ENCODE measurements around the gene SYTL2.

Gene SYTL2

DNA sequence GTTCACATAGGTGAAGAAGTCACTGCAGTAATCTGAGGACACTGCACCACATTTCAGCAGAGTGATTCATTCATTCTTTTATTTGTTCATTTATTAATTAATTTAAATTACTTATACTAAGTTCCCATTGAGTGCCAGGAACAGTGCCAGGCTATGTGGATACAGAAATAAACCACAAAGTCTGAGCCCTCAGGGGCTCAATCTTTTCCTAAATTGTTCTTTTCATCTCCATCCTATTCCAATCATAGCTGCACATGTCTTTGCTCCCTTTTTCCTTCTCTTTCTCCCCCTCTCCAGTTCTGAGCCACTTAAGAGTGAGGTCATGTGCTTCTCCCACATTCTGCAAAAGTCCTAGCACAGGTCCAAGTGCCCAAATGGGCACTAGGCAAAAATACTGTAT is 4.9 kb downstream of the SYTL2 start:
- no peaks in the 10 kb centered on the region for H3K79me1 ChIP-seq (ENCODE audit: low read length)
- H2BK15ac ChIP-seq (replicated peaks; ENCODE audit: low read depth), result no peak overlapping the region
- H3K9ac ChIP-seq (ENCODE audit: low read length), result no peak overlapping the region
- no peak overlapping the region for H2BK120ac ChIP-seq (ENCODE audit: low read depth, low read length)
- H3K79me2 ChIP-seq (ENCODE audit: control insufficient read depth, insufficient read depth, low read length), result no peaks in the 10 kb centered on the region
- no peak overlapping the region for H4K8ac ChIP-seq (ENCODE audit: low read depth, low read length)
- H2AK5ac ChIP-seq (ENCODE audit: low read length), result no peak overlapping the region
- no peak overlapping the region for H3K4me2 ChIP-seq (ENCODE audit: low read length)
- H3K27ac ChIP-seq (ENCODE audit: low read depth, low read length), result no peak overlapping the region
- no peak overlapping the region for H4K5ac ChIP-seq (ENCODE audit: low read length)
- no peak overlapping the region for H2BK5ac ChIP-seq (ENCODE audit: low read length)
- H3K27me3 ChIP-seq (ENCODE audit: insufficient read depth, low read length, poor library complexity), result no peaks in the 10 kb centered on the region
- no peak overlapping the region for H3K23ac ChIP-seq (ENCODE audit: low read length)
- H3K4me1 ChIP-seq (ENCODE audit: control insufficient read depth, low read depth, low read length), result peaks cover 2% of the 10 kb centered on the region
- no peaks in the 10 kb centered on the region for H3K36me3 ChIP-seq (ENCODE audit: control insufficient read depth, insufficient read depth, low read length)
- H3K4me3 ChIP-seq (ENCODE audit: low read length), result no peak overlapping the region
- H3K18ac ChIP-seq (ENCODE audit: low read length), result no peak overlapping the region
- no peak overlapping the region for H3K56ac ChIP-seq (ENCODE audit: low read length)
- DNase-seq, result no peak
- no peak overlapping the region for H3K4ac ChIP-seq (ENCODE audit: low read depth, low read length)

DNA sequence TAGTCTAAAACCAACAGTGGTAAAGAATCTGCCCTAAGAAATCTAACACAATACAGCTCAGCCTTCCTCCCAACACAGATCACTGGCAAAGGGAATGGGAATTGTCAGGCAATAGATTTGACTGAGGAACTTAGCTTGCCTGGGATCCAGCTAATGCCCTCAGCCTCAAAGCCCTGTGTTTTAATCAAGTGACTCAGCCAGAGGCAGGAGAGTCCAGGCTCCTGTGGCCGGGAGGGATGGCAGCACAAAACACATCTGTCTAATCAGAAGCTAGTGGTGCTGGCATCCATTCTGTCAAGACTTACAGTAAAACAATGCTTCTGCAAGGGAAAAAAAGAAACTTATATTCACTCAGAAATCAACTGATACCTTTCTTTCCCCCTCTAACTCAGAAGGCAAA is 5.6 kb downstream of the SYTL2 start:
- no peak overlapping the region for H4K8ac ChIP-seq (ENCODE audit: low read depth, low read length)
- no peak overlapping the region for H3K18ac ChIP-seq (ENCODE audit: low read length)
- no peak overlapping the region for H2BK15ac ChIP-seq (replicated peaks; ENCODE audit: low read depth)
- DNase-seq, result no peak
- no peaks in the 10 kb centered on the region for H3K27me3 ChIP-seq (ENCODE audit: insufficient read depth, low read length, poor library complexity)
- H2BK5ac ChIP-seq (ENCODE audit: low read length), result no peak overlapping the region
- no peak overlapping the region for H3K4me3 ChIP-seq (ENCODE audit: low read length)
- H2BK120ac ChIP-seq (ENCODE audit: low read depth, low read length), result no peak overlapping the region
- H3K79me2 ChIP-seq (ENCODE audit: control insufficient read depth, insufficient read depth, low read length), result no peaks in the 10 kb centered on the region
- no peak overlapping the region for H3K9ac ChIP-seq (ENCODE audit: low read length)
- no peak overlapping the region for H2AK5ac ChIP-seq (ENCODE audit: low read length)
- no peak overlapping the region for H3K4me2 ChIP-seq (ENCODE audit: low read length)
- WGBS (ENCODE audit: extremely low coverage, insufficient coverage, low lambda C conversion rate), result no CpG with 5 or more reads among the region's 1 CpG
- no peak overlapping the region for H3K27ac ChIP-seq (ENCODE audit: low read depth, low read length)
- H3K36me3 ChIP-seq (ENCODE audit: control insufficient read depth, insufficient read depth, low read length), result no peaks in the 10 kb centered on the region
- no peaks in the 10 kb centered on the region for H3K79me1 ChIP-seq (ENCODE audit: low read length)
- H3K56ac ChIP-seq (ENCODE audit: low read length), result no peak overlapping the region
- H3K23ac ChIP-seq (ENCODE audit: low read length), result no peak overlapping the region
- no peak overlapping the region for H4K5ac ChIP-seq (ENCODE audit: low read length)
- no peak overlapping the region for H3K4ac ChIP-seq (ENCODE audit: low read depth, low read length)
- peaks cover 2% of the 10 kb centered on the region for H3K4me1 ChIP-seq (ENCODE audit: control insufficient read depth, low read depth, low read length)

- Histone ChIP-seq H4K8ac (ENCODE audit: low read depth, low read length) (no peak overlapping the region), H3K23ac (ENCODE audit: low read length) (no peak overlapping the region), H3K27me3 (ENCODE audit: insufficient read depth, low read length, poor library complexity) (no peaks in the 10 kb centered on the region), H3K4me1 (ENCODE audit: control insufficient read depth, low read depth, low read length) (no peaks in the 10 kb centered on the region), H2BK120ac (ENCODE audit: low read depth, low read length) (no peak overlapping the region), H3K9ac (ENCODE audit: low read length) (no peak overlapping the region), H3K4ac (ENCODE audit: low read depth, low read length) (no peak overlapping the region), H3K4me2 (ENCODE audit: low read length) (no peak overlapping the region), H2BK15ac (replicated peaks; ENCODE audit: low read depth) (no peak overlapping the region), H4K5ac (ENCODE audit: low read length) (no peak overlapping the region), H2BK5ac (ENCODE audit: low read length) (no peak overlapping the region), H3K36me3 (ENCODE audit: control insufficient read depth, insufficient read depth, low read length) (no peaks in the 10 kb centered on the region), H3K79me2 (ENCODE audit: control insufficient read depth, insufficient read depth, low read length) (no peaks in the 10 kb centered on the region), H3K27ac (ENCODE audit: low read depth, low read length) (no peak overlapping the region), H2AK5ac (ENCODE audit: low read length) (no peak overlapping the region), H3K18ac (ENCODE audit: low read length) (no peak overlapping the region), H3K4me3 (ENCODE audit: low read length) (no peak overlapping the region), H3K56ac (ENCODE audit: low read length) (no peak overlapping the region), H3K79me1 (ENCODE audit: low read length) (no peaks in the 10 kb centered on the region)
- DNase-seq, result no peak
- no CpG with 5 or more reads among the region's 2 CpGs for WGBS (ENCODE audit: extremely low coverage, insufficient coverage, low lambda C conversion rate)
Observed at GRCh38 chr11:85803920-85804319, 7.0 kb downstream of the SYTL2 start.

DNA sequence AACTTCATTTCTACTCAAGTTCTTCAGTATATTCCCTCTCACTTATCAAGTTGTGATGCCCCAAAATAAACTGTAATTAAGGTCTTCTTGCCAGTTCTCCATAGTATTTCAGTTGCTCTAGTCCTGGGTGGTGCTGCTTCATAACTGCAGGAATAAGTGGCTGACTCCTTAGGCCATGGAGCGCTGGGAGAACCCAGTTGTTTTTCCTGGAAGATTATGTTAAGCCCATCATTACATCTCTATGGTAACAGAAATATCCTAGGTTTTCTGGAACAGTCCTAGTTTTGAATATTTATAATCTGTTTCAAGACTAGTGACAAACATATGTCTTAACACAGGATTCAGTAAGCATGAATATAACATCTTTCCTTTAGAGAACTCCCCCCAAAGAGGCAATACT is 7.6 kb downstream of the SYTL2 start:
- H3K4me3 ChIP-seq (ENCODE audit: low read length), result no peak overlapping the region

DNA sequence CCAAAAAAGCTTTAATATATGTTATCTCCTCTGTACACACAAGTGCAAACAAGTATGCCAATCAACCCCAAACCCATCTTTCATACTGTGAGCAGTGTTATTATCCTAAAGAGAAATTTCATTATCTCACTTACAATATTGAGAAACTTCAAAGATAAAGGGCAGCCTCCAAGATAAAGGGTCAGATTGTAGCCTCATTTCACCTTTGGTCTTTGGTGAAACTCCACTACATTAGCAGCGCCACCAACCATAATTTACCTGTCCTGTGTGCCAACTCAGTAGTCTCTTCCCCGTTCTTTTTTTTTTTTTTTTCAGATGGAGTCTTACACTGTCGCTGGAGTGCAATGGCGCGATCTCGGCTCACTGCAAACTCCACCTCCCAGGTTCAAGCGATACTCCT is 9.4 kb downstream of the SYTL2 start:
- Histone ChIP-seq H2BK120ac (ENCODE audit: low read depth, low read length) (no peak overlapping the region), H2BK15ac (replicated peaks; ENCODE audit: low read depth) (no peak overlapping the region)
- no peak for DNase-seq

More for the DNA sequence above, 7.6 kb downstream of the SYTL2 start:
- Histone ChIP-seq H2BK120ac (ENCODE audit: low read depth, low read length) (no peak overlapping the region), H3K79me2 (ENCODE audit: control insufficient read depth, insufficient read depth, low read length) (no peaks in the 10 kb centered on the region), H2BK15ac (replicated peaks; ENCODE audit: low read depth) (no peak overlapping the region), H3K9ac (ENCODE audit: low read length) (no peak overlapping the region), H3K36me3 (ENCODE audit: control insufficient read depth, insufficient read depth, low read length) (no peaks in the 10 kb centered on the region), H3K79me1 (ENCODE audit: low read length) (no peaks in the 10 kb centered on the region), H2AK5ac (ENCODE audit: low read length) (no peak overlapping the region), H3K4me1 (ENCODE audit: control insufficient read depth, low read depth, low read length) (no peaks in the 10 kb centered on the region), H3K56ac (ENCODE audit: low read length) (no peak overlapping the region), H3K18ac (ENCODE audit: low read length) (no peak overlapping the region), H3K27me3 (ENCODE audit: insufficient read depth, low read length, poor library complexity) (no peaks in the 10 kb centered on the region), H4K8ac (ENCODE audit: low read depth, low read length) (no peak overlapping the region), H2BK5ac (ENCODE audit: low read length) (no peak overlapping the region), H3K4ac (ENCODE audit: low read depth, low read length) (no peak overlapping the region), H3K23ac (ENCODE audit: low read length) (no peak overlapping the region), H3K4me2 (ENCODE audit: low read length) (no peak overlapping the region), H4K5ac (ENCODE audit: low read length) (no peak overlapping the region), H3K27ac (ENCODE audit: low read depth, low read length) (no peak overlapping the region)
- no CpG with 5 or more reads among the region's 1 CpG for WGBS (ENCODE audit: extremely low coverage, insufficient coverage, low lambda C conversion rate)
- no peak for DNase-seq

DNA sequence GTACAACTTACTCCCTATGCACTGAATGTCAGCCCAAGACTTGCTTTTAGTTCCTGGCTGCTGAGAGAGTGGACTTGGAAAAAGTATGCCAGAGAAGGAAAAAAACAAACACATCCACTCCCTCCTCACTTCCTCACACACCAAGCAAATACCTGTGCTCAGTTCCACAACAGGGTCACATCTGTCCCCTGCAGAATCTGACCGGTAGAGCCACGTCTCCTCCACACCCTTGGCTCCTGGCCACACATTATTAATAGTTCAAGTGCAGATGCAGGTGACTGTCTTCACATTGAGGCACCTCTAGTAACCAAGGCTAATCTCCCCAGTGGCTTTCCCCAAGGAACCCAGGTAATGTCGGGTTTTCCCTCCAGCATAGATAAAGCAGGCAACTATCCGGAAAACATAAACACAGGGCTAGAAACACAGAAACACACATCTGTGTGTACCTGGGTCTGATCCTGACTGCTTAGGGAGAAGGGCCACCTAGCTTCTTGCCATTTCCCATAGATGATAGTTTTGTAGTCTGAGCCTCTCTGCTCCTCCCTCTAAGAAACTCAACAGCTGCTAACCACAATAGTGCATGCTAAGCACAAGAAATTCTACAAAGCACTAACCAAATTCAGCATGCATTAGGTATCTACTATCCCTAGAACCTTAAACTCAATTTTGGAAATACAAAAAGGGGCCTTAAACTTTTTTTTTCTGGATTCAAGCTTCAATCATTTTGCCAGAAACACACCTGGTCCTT is 10.2 kb downstream of the SYTL2 start:
- no peak overlapping the region for H2AK5ac ChIP-seq (ENCODE audit: low read length)
- H3K79me1 ChIP-seq (ENCODE audit: low read length), result no peaks in the 10 kb centered on the region
- WGBS (ENCODE audit: extremely low coverage, insufficient coverage, low lambda C conversion rate), result no CpG with 5 or more reads among the region's 4 CpGs
- no peaks in the 10 kb centered on the region for H3K36me3 ChIP-seq (ENCODE audit: control insufficient read depth, insufficient read depth, low read length)
- H3K18ac ChIP-seq (ENCODE audit: low read length), result no peak overlapping the region
- no peak overlapping the region for H3K4ac ChIP-seq (ENCODE audit: low read depth, low read length)
- H2BK120ac ChIP-seq (ENCODE audit: low read depth, low read length), result no peak overlapping the region
- H3K9ac ChIP-seq (ENCODE audit: low read length), result no peak overlapping the region
- H3K56ac ChIP-seq (ENCODE audit: low read length), result no peak overlapping the region
- H3K4me3 ChIP-seq (ENCODE audit: low read length), result no peak overlapping the region
- H3K27ac ChIP-seq (ENCODE audit: low read depth, low read length), result no peak overlapping the region
- H2BK15ac ChIP-seq (replicated peaks; ENCODE audit: low read depth), result no peak overlapping the region
- H4K8ac ChIP-seq (ENCODE audit: low read depth, low read length), result no peak overlapping the region
- no peak overlapping the region for H4K5ac ChIP-seq (ENCODE audit: low read length)
- DNase-seq, result no peak
- H3K23ac ChIP-seq (ENCODE audit: low read length), result no peak overlapping the region
- no peaks in the 10 kb centered on the region for H3K4me1 ChIP-seq (ENCODE audit: control insufficient read depth, low read depth, low read length)
- no peaks in the 10 kb centered on the region for H3K27me3 ChIP-seq (ENCODE audit: insufficient read depth, low read length, poor library complexity)
- no peak overlapping the region for H3K4me2 ChIP-seq (ENCODE audit: low read length)
- H3K79me2 ChIP-seq (ENCODE audit: control insufficient read depth, insufficient read depth, low read length), result no peaks in the 10 kb centered on the region
- no peak overlapping the region for H2BK5ac ChIP-seq (ENCODE audit: low read length)

More for the DNA sequence above, 9.4 kb downstream of the SYTL2 start:
- Histone ChIP-seq H3K4me3 (ENCODE audit: low read length) (no peak overlapping the region), H3K27ac (ENCODE audit: low read depth, low read length) (no peak overlapping the region), H3K18ac (ENCODE audit: low read length) (no peak overlapping the region), H2BK5ac (ENCODE audit: low read length) (no peak overlapping the region), H3K79me1 (ENCODE audit: low read length) (no peaks in the 10 kb centered on the region), H3K79me2 (ENCODE audit: control insufficient read depth, insufficient read depth, low read length) (no peaks in the 10 kb centered on the region), H3K4me1 (ENCODE audit: control insufficient read depth, low read depth, low read length) (no peaks in the 10 kb centered on the region), H2AK5ac (ENCODE audit: low read length) (no peak overlapping the region), H3K56ac (ENCODE audit: low read length) (no peak overlapping the region), H3K23ac (ENCODE audit: low read length) (no peak overlapping the region), H4K8ac (ENCODE audit: low read depth, low read length) (no peak overlapping the region), H3K4me2 (ENCODE audit: low read length) (no peak overlapping the region), H3K9ac (ENCODE audit: low read length) (no peak overlapping the region), H3K27me3 (ENCODE audit: insufficient read depth, low read length, poor library complexity) (no peaks in the 10 kb centered on the region), H3K4ac (ENCODE audit: low read depth, low read length) (no peak overlapping the region), H3K36me3 (ENCODE audit: control insufficient read depth, insufficient read depth, low read length) (no peaks in the 10 kb centered on the region), H4K5ac (ENCODE audit: low read length) (no peak overlapping the region)
- WGBS (ENCODE audit: extremely low coverage, insufficient coverage, low lambda C conversion rate), result no CpG with 5 or more reads among the region's 7 CpGs

Data from mesendoderm (in vitro differentiated cells).